HCT116 (cell line): ENCODE results near the gene MAP2K5. TPM values are rescaled to one million over a fixed set of nuclear protein-coding genes. Genes with fewer than 3 reads are reported as not detected.

Experiments used
- ATAC-seq: fragments of 200-7000 bp; cut with Tn5 transposase; 2 replicates; pipeline ENCODE4 v1.9.1; 2020; ENCODE audit warnings: mild to moderate bottlenecking, moderate library complexity
- BruUV-seq: library from RNA; stranded (reverse); fragments of 400-500 nt; replicated peaks from 2 replicates; lab custom pipeline; 2021; lab: Mats Ljungman, UMichigan
- CTCF ChIA-PET: fragments of 300-600 bp; sonication (Branson Sonifier 250); formaldehyde crosslinking; loops from one replicate; lab custom pipeline; 2021; ENCODE audit warnings: antibody characterized with exemption; lab: Charles Lee
- POLR2A ChIA-PET: fragments of 300-600, 350-600 bp; sonication (Branson Sonifier 250); formaldehyde crosslinking; loops from one replicate; lab custom pipeline; 2021; ENCODE audit warnings: antibody characterized with exemption; lab: Charles Lee
- RAD21 ChIA-PET, 2 experiments: fragments of 300-600 bp; sonication (Branson Sonifier 250); formaldehyde crosslinking; loops; one replicate each; lab custom pipeline; 2023; ENCODE audit warnings: low total read pairs in 2 of 2; ENCODE audit not compliant: uncharacterized antibody in 2 of 2, unreplicated experiment in 2 of 2, low non-redundant PET in 1 of 2; lab: Charles Lee
- DNase-seq: peaks from one replicate; pipeline ENCODE4 v3.0.0-alpha.2; 2010; ENCODE audit warnings: low read depth, low spot score
- H2AFZ ChIP-seq: fragments of 200-600 bp; shearing (Covaris generic), sonication (generic); 2 replicates; pipeline ENCODE4 v1.6.1; 2017; ENCODE audit warnings: low read depth, mixed run types, mixed read lengths, antibody characterized with exemption, low read length; ENCODE audit not compliant: poor library complexity, severe bottlenecking
- H3K27ac ChIP-seq: 2 replicates; pipeline ENCODE4 v1.5.1; 2012; ENCODE audit warnings: low read depth, low read length
- H3K27me3 ChIP-seq: fragments of 200-600 bp; sonication (generic); 2 replicates; pipeline ENCODE4 v1.6.1; 2016; ENCODE audit warnings: mixed run types, low read length, mixed read lengths; ENCODE audit not compliant: insufficient read depth
- H3K36me3 ChIP-seq, 2 experiments: fragments of 200-500 bp in 1 of 2; fragments of 200-600 bp in 1 of 2; sonication (Bioruptor generic) in 1 of 2; sonication (generic) in 1 of 2; 2 replicates each; pipeline versions ENCODE4 v1.5.1 to v1.6.1; 2014 to 2016; ENCODE audit warnings: low read length in 2 of 2, inconsistent platforms in 1 of 2, mixed read lengths in 1 of 2, mixed run types in 1 of 2; ENCODE audit not compliant: insufficient read depth in 2 of 2, control insufficient read depth in 1 of 2
- H3K4me1 ChIP-seq, 2 experiments: fragments of 200-600 bp in 1 of 2; sonication (generic) in 1 of 2; 2 replicates each; pipeline versions ENCODE4 v1.5.1 to v1.6.1; 2012 to 2017; ENCODE audit warnings: low read length in 2 of 2, inconsistent platforms in 1 of 2, mild to moderate bottlenecking in 1 of 2, mixed read lengths in 1 of 2, mixed run types in 1 of 2, moderate library complexity in 1 of 2; ENCODE audit not compliant: insufficient read depth in 2 of 2, control insufficient read depth in 1 of 2
- H3K4me2 ChIP-seq: fragments of 200-600 bp; sonication (generic); 2 replicates; pipeline ENCODE4 v1.6.1; 2017; ENCODE audit warnings: mixed run types, low read length, mixed read lengths
- H3K4me3 ChIP-seq, 2 experiments: fragments of 200-600 bp in 1 of 2; sonication (generic) in 1 of 2; replicated peaks in 1 of 2; 2 replicates each; pipeline ENCODE4 v1.5.1; 2011 to 2016; ENCODE audit warnings: low read length in 2 of 2, control low read depth in 1 of 2, low read depth in 1 of 2, mild to moderate bottlenecking in 1 of 2, mixed read lengths in 1 of 2, mixed run types in 1 of 2
- H3K79me2 ChIP-seq: fragments of 200-600 bp; sonication (generic); 2 replicates; pipeline ENCODE4 v1.6.1; 2017; ENCODE audit warnings: mild to moderate bottlenecking, mixed run types, low read length, moderate library complexity, mixed read lengths; ENCODE audit not compliant: insufficient read depth
- H3K9ac ChIP-seq: fragments of 200-600 bp; sonication (generic); 2 replicates; pipeline ENCODE4 v1.6.1; 2016; ENCODE audit warnings: low read length, mixed read lengths
- H3K9me2 ChIP-seq: fragments of 200-600 bp; sonication (generic), shearing (Covaris generic); 2 replicates; pipeline ENCODE4 v1.6.1; 2017; ENCODE audit warnings: mixed run types, mild to moderate bottlenecking, moderate library complexity; ENCODE audit not compliant: insufficient read depth
- H3K9me3 ChIP-seq, 2 experiments: fragments of 200-500 bp in 1 of 2; fragments of 200-600 bp in 1 of 2; sonication (Bioruptor generic) in 1 of 2; sonication (generic) in 1 of 2; 2 replicates each; pipeline ENCODE4 v1.6.1; 2014 to 2017; ENCODE audit warnings: low read length in 2 of 2, mixed read lengths in 2 of 2, inconsistent platforms in 1 of 2, low read depth in 1 of 2, mild to moderate bottlenecking in 1 of 2, mixed run types in 1 of 2, moderate library complexity in 1 of 2; ENCODE audit not compliant: control insufficient read depth in 1 of 2, insufficient read depth in 1 of 2
- H4K20me1 ChIP-seq: fragments of 200-600 bp; sonication (generic), shearing (Covaris generic); 2 replicates; pipeline ENCODE4 v1.6.1; 2017; ENCODE audit warnings: mixed run types, mild to moderate bottlenecking, moderate library complexity; ENCODE audit not compliant: insufficient read depth
- ATF3 ChIP-seq: IDR thresholded peaks from 2 replicates; pipeline ENCODE4 v1.6.1; 2012
- CBX3 ChIP-seq: IDR thresholded peaks from 2 replicates; pipeline ENCODE4 v1.6.1; 2012; ENCODE audit warnings: low read depth
- CEBPB ChIP-seq: IDR thresholded peaks from 2 replicates; pipeline ENCODE4 v1.6.1; 2012; ENCODE audit warnings: low read depth
- CTCF ChIP-seq, 3 experiments: fragments of 200-600 bp in 1 of 3; sonication (generic) in 1 of 3; IDR thresholded peaks in 2 of 3; conservative IDR thresholded peaks in 1 of 3; 2 replicates each; pipeline ENCODE4 v1.5.1; 2012 to 2017; ENCODE audit warnings: low read depth in 2 of 3, low read length in 2 of 3, antibody characterized with exemption in 1 of 3, borderline replicate concordance in 1 of 3, control low read depth in 1 of 3, mild to moderate bottlenecking in 1 of 3, mixed read lengths in 1 of 3, mixed run types in 1 of 3, moderate library complexity in 1 of 3; ENCODE audit not compliant: insufficient read depth in 1 of 3
- ELF1 ChIP-seq: IDR thresholded peaks from 2 replicates; pipeline ENCODE4 v1.6.1; 2012; ENCODE audit warnings: low read depth, borderline replicate concordance
- EZH2phosphoT487 ChIP-seq: fragments of 200-600 bp; IDR thresholded peaks from 2 replicates; pipeline ENCODE4 v1.6.1; 2018; ENCODE audit warnings: antibody characterized with exemption, borderline replicate concordance
- FOSL1 ChIP-seq: IDR thresholded peaks from 2 replicates; pipeline ENCODE4 v1.6.1; 2012; ENCODE audit warnings: low read depth
- JUND ChIP-seq: IDR thresholded peaks from 2 replicates; pipeline ENCODE4 v1.6.1; 2012
- POLR2AphosphoS5 ChIP-seq: IDR thresholded peaks from 2 replicates; pipeline ENCODE4 v1.6.1; 2011; ENCODE audit warnings: mild to moderate bottlenecking, low read depth, low read length, moderate library complexity
- RAD21 ChIP-seq: IDR thresholded peaks from 2 replicates; pipeline ENCODE4 v1.6.1; 2012; ENCODE audit warnings: low read depth, mild to moderate bottlenecking
- REST ChIP-seq: IDR thresholded peaks from 2 replicates; pipeline ENCODE4 v1.6.1; 2012; ENCODE audit warnings: low read depth
- SIN3A ChIP-seq: IDR thresholded peaks from 2 replicates; pipeline ENCODE4 v1.6.1; 2012; ENCODE audit warnings: low read depth
- SP1 ChIP-seq: IDR thresholded peaks from 2 replicates; pipeline ENCODE4 v1.6.1; 2012; ENCODE audit warnings: low read depth
- TCF7L2 ChIP-seq: IDR thresholded peaks from 2 replicates; pipeline ENCODE4 v1.7.0; 2011; ENCODE audit warnings: borderline replicate concordance, inconsistent platforms; ENCODE audit not compliant: insufficient read depth, insufficient read length; ENCODE audit errors: extremely low read depth
- YY1 ChIP-seq: IDR thresholded peaks from 2 replicates; pipeline ENCODE4 v1.6.1; 2011; ENCODE audit warnings: low read length, low read depth, moderate library complexity, mild to moderate bottlenecking; ENCODE audit not compliant: insufficient replicate concordance; ENCODE audit errors: extremely low read depth
- ZNF274 ChIP-seq: fragments of 200-500 bp; sonication (Bioruptor generic); IDR thresholded peaks from 2 replicates; pipeline ENCODE4 v1.6.1; 2014; ENCODE audit warnings: mild to moderate bottlenecking, low read depth, low read length, inconsistent platforms
- intact Hi-C: fragments of 100-400 bp; cut with micrococcal nuclease; formaldehyde crosslinking; loops from 2 replicates; pipeline ENCODE4 v1.10.0; 2022
- total RNA-seq: library from RNA; stranded (reverse); gene quantifications from one replicate; pipeline ENCODE4 v1.2.1, GENCODE V29; 2021; ENCODE audit not compliant: unreplicated experiment

Gene MAP2K5
- total RNA-seq, 1 experiment from 2014 or later = 15.6 TPM

- RAD21 ChIA-PET = no interaction called here
- no peak for ATAC-seq
- no peaks in the 10 kb centered on the region for H3K4me1 ChIP-seq
- H3K9me2 ChIP-seq = no peaks in the 10 kb centered on the region
- POLR2A ChIA-PET = no interaction called here
- no peak overlapping the region for H3K4me2 ChIP-seq
- H4K20me1 ChIP-seq = no peaks in the 10 kb centered on the region
- CTCF ChIA-PET = no interaction called here
- H3K36me3 ChIP-seq = no peaks in the 10 kb centered on the region; a peak in 1 of 4 replicates
- intact Hi-C loops = no loop called here
- no peak overlapping the region for H3K4me3 ChIP-seq
- H2AFZ ChIP-seq = no peak overlapping the region
- TF ChIP-seq FOSL1 = no peak
- no peak for TF ChIP-seq ELF1
- TF ChIP-seq TCF7L2 = no peak
- no peak for TF ChIP-seq ZNF274
- no peak for TF ChIP-seq SIN3A
- no peak for TF ChIP-seq RAD21
- no peak for TF ChIP-seq POLR2AphosphoS5
- TF ChIP-seq EZH2phosphoT487 = no peak
- no peak for TF ChIP-seq CBX3
- no peak for TF ChIP-seq CEBPB
- no peak for TF ChIP-seq YY1
- no peak for TF ChIP-seq SP1
- TF ChIP-seq, all 23 proteins: peak for 0
- H3K27me3 ChIP-seq = no peaks in the 10 kb centered on the region
- no peak for DNase-seq
- no peak overlapping the region for H3K27ac ChIP-seq
- BruUV-seq = no TSS peak
- H3K9ac ChIP-seq = no peak overlapping the region
- H3K79me2 ChIP-seq = no peaks in the 10 kb centered on the region
- H3K9me3 ChIP-seq = no peaks in the 10 kb centered on the region
Observed at GRCh38 chr15:67585681-67586080, 43.2 kb downstream of the MAP2K5 start.

GRCh38 chr15:67587331-67587730, 44.8 kb downstream of the MAP2K5 start:
- CTCF ChIA-PET = no interaction called here
- H2AFZ ChIP-seq = no peak overlapping the region

More at GRCh38 chr15:67587331-67587730, 44.8 kb downstream of the MAP2K5 start:
- RAD21 ChIA-PET = no interaction called here
- no peak overlapping the region for H3K4me3 ChIP-seq
- no peaks in the 10 kb centered on the region for H3K9me2 ChIP-seq
- ATAC-seq = no peak
- no peak overlapping the region for H3K27ac ChIP-seq
- H3K9me3 ChIP-seq = no peaks in the 10 kb centered on the region
- intact Hi-C loops = no loop called here
- H3K27me3 ChIP-seq = no peaks in the 10 kb centered on the region
- H3K9ac ChIP-seq = no peak overlapping the region
- TF ChIP-seq REST (no peak), CEBPB (no peak), RAD21 (no peak), JUND (no peak), POLR2AphosphoS5 (no peak), TCF7L2 (no peak), CTCF (IDR thresholded peaks at IDR 0.05 in 2 of 3, conservative IDR thresholded peaks at IDR 0.05 in 1 of 3; ENCODE audit: borderline replicate concordance in 1 of 3, insufficient read depth in 1 of 3, low read depth in 2 of 3, low read length in 2 of 3) (no peak), ATF3 (no peak), SP1 (no peak), EZH2phosphoT487 (no peak)
- no TSS peak for BruUV-seq
- H4K20me1 ChIP-seq = no peaks in the 10 kb centered on the region
- H3K4me1 ChIP-seq = no peaks in the 10 kb centered on the region
- no peaks in the 10 kb centered on the region for H3K79me2 ChIP-seq
- DNase-seq = no peak
- POLR2A ChIA-PET = no interaction called here
- no peaks in the 10 kb centered on the region; a peak in 1 of 4 replicates for H3K36me3 ChIP-seq
- H3K4me2 ChIP-seq = no peak overlapping the region
